Lung (tissue), 12 donors: ENCODE measurements around the gene ITGB2. TPM values are rescaled to one million over a fixed set of nuclear protein-coding genes. Genes with fewer than 3 reads are reported as not detected.

Experiments
- ATAC-seq: fragments of 200-7000 bp; cut with Tn5 transposase; one replicate; pipeline ENCODE4 v1.9.1; 2020; ENCODE audit warnings: moderate number of reproducible peaks; ENCODE audit not compliant: insufficient read depth, low FRiP score
- DNase-seq, 3 donors: peaks; one replicate each; pipeline ENCODE4 v3.0.0-alpha.2; 2013 to 2017
- H3K27ac ChIP-seq, 2 donors: one replicate each; pipeline ENCODE4 v1.5.1; 2013; ENCODE audit warnings: mild to moderate bottlenecking in 2 of 2, moderate library complexity in 2 of 2, control low read depth in 1 of 2, inconsistent platforms in 1 of 2, low read depth in 1 of 2, low read length in 1 of 2
- H3K27me3 ChIP-seq, 3 donors: one replicate each; pipeline ENCODE4 v1.5.1; 2013; ENCODE audit warnings: low read length in 2 of 3; ENCODE audit not compliant: control insufficient read depth in 3 of 3, insufficient read depth in 3 of 3
- H3K36me3 ChIP-seq, 4 donors: one replicate each; pipeline ENCODE4 v1.5.1; 2013; ENCODE audit warnings: low read length in 4 of 4, mild to moderate bottlenecking in 1 of 4, moderate library complexity in 1 of 4; ENCODE audit not compliant: control insufficient read depth in 4 of 4, insufficient read depth in 4 of 4
- H3K4me1 ChIP-seq, 5 donors: one replicate each; pipeline ENCODE4 v1.5.1; 2013; ENCODE audit warnings: low read length in 5 of 5, mild to moderate bottlenecking in 2 of 5, moderate library complexity in 1 of 5; ENCODE audit not compliant: control insufficient read depth in 5 of 5, insufficient read depth in 5 of 5
- H3K4me3 ChIP-seq: one replicate; pipeline ENCODE4 v1.5.1; 2013; ENCODE audit warnings: mild to moderate bottlenecking, control low read depth, moderate library complexity
- H3K9ac ChIP-seq, 2 donors: one replicate each; pipeline ENCODE4 v1.5.1; 2013; ENCODE audit warnings: low read length in 2 of 2, control low read depth in 1 of 2; ENCODE audit not compliant: insufficient read depth in 1 of 2
- H3K9me3 ChIP-seq, 4 donors: one replicate each; pipeline ENCODE4 v1.5.1; 2013; ENCODE audit warnings: low read length in 3 of 4, mild to moderate bottlenecking in 1 of 4, moderate library complexity in 1 of 4; ENCODE audit not compliant: control insufficient read depth in 4 of 4, insufficient read depth in 3 of 4
- CTCF ChIP-seq: IDR thresholded peaks from 2 replicates; pipeline ENCODE4 v1.5.1; 2012; ENCODE audit warnings: mild to moderate bottlenecking; ENCODE audit errors: control extremely low read depth, extremely low read depth
- WGBS, 2 donors: extraction: QIAGEN DNeasy Blood & Tissue Kit; methylation state at CpG; one replicate each; pipeline ENCODE4 v1.1.7; 2013; 5-methylcytosine and 5-hydroxymethylcytosine counted together
- polyA plus RNA-seq, 2 donors: library from polyadenylated mRNA; stranded (reverse); fragments of 200-250 nt; gene quantifications; one replicate each; pipeline ENCODE4 v1.2.1, GENCODE V29; 2013
- total RNA-seq, 2 donors: library from RNA; depleted of rRNA in 1 of 2; stranded (reverse); fragments of >200 nt in 1 of 2; gene quantifications; one replicate each; pipeline ENCODE4 v1.2.1, GENCODE V29; 2014 to 2021
- donor health status: control.
- donor health status: control.
- donor health status: Bipolar disorder and iron deficiency.
- donor health status: healthy.
- donor health status: DM: yes; HTN: yes; CAD: no.

The ITGB2 gene
- total and polyA plus RNA-seq, 4 donors, result 52.9 to 376 (median 187) TPM

DNA sequence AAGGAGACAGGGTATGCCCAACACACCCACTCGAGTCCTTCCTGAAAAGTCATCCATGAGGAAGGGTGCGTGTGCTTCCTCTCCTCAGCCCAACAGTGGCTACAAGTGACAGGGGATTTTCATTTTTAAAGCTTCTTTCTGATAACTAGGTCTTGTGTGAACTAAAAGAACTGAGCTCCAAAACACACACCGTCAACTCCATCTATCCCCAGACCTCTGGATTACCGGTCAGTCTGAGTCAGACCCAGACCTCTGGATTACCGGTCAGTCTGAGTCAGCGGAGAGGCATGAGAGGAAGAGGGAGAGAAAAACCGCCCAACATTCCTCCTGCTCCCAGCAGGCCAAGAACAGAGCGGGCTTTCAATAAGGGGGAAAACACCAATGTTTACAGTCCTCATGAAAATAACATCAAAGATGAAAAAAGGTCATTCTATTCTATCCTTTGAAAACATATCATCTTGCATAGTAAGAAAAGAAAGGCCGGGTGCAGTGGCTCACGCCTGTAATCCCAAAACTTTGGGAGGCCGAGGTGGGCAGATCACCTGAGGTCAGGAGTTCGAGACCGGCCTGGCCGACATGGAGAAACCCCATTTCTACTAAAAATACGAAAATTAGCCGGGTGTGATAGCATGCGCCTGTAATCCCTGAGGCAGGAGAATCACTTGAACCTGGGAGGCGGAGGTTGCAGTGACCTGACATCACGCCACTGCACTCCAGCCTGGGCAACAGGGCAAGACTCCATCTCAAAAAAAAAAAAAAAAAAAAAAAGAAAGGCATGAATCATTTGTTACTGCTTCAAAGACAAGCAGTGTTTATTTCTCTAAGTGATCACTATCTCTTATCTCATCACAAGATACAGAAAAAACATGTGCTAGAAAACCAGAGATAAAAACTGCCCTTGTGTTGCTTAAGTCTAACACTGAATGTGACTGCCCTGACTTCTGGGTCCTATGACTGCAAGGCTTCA lies 50.6 kb downstream of the ITGB2 start:
- Histone ChIP-seq H3K9me3 (no peaks in the 10 kb centered on the region), H3K4me3 (no peak overlapping the region), H3K4me1 (peaks cover 19 to 44% (median 35%) of the 10 kb centered on the region in 5 donors), H3K27me3 (peaks cover 0 to 2% (median 0%) of the 10 kb centered on the region in 3 donors), H3K9ac (peak overlapping the region in 1 of 2 donors; percentile 39), H3K27ac (peak overlapping the region; percentile 84 to 93), H3K36me3 (peaks cover 0 to 4% (median 0%) of the 10 kb centered on the region in 4 donors)
- ATAC-seq (no peak), DNase-seq (peak in 1 of 3 donors; percentile 26)
- WGBS, 2 donors, result 54 to 66% methylated on average over 19 of the region's 19 CpGs
- no peak for TF ChIP-seq CTCF

GRCh38 chr21:44868707-44869106 lies 52.0 kb downstream of the ITGB2 start:
- Histone ChIP-seq H3K27ac (peak overlapping the region; percentile 30 to 43), H3K4me3 (no peak overlapping the region), H3K9ac (no peak overlapping the region), H3K27me3 (no peaks in the 10 kb centered on the region), H3K4me1 (peaks cover 19 to 43% (median 36%) of the 10 kb centered on the region in 5 donors), H3K36me3 (peaks cover 0 to 15% (median 5%) of the 10 kb centered on the region in 4 donors), H3K9me3 (no peaks in the 10 kb centered on the region)
- DNase-seq (no peak), ATAC-seq (no peak)
- TF ChIP-seq CTCF, result no peak
- WGBS, 2 donors, result 79 to 89% methylated on average over 7 of the region's 7 CpGs

DNA sequence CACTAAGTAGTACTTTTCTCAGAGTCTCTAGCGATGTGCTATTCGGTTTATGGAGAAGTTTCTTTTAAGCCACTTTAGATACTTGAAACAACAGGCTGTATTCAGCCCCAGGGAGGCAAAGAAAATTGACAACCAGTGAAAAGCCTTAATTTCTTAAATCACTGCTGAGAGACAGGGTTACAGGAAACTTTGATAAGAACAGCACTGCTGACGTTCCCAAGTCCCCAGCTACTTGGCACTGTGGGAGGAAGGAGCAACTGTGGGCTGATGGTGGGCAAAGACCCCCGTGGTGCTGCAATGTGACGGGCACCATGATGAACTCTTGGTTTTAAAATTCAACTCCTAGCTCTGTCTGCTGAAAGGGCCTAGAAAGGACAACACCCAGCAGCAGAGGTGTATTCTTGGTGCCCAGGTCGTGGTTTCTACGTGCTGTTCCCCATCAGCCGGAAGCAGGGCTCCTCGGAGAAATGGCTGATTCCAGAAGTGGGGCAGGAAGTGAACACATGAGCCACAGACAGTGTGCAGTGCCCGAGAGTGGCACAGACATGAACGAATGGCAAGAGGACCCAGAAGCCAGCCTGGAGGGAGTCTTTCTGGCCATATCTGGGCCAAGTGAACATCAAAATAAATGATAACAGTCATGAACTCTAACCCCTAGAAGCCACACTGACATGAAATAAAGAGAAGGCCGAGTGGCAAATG lies 52.5 kb downstream of the ITGB2 start:
- Histone ChIP-seq H3K27ac (peak overlapping the region; percentile 18 to 43), H3K27me3 (no peaks in the 10 kb centered on the region), H3K9me3 (no peaks in the 10 kb centered on the region), H3K4me1 (peaks cover 19 to 43% (median 36%) of the 10 kb centered on the region in 5 donors), H3K9ac (no peak overlapping the region), H3K4me3 (no peak overlapping the region), H3K36me3 (peaks cover 0 to 18% (median 7%) of the 10 kb centered on the region in 4 donors)
- DNase-seq (no peak), ATAC-seq (no peak)
- TF ChIP-seq CTCF, result no peak
- WGBS, 2 donors, result 42 to 60% methylated on average over 12 of the region's 12 CpGs
